Stimulated activated CD4-positive, alpha-beta T cell treated with anti-CD3 and anti-CD28 coated beads, TNF-alpha, amount 100 ng/mL, for 24 hours (primary cell): ENCODE measurements around the gene NUDT8.
A peak's percentile ranks its signal among the peaks of the same experiment; 100 is the strongest.
"Not testable (repeated sequence)": the region's sequence is repeated elsewhere in the genome, so short reads cannot be mapped to it uniquely, and the experiment has no call there.

Source experiments
- DNase-seq, 3 experiments: peaks; one replicate each; pipeline ENCODE4 v3.0.0-alpha.2; 2020; ENCODE audit warnings: low read depth in 3 of 3

Gene NUDT8

GRCh38 chr11:67611704-67612587 lies 17.8 kb downstream of the NUDT8 start:
- DNase-seq = no peak

GRCh38 chr11:67611165-67611564 lies 18.6 kb downstream of the NUDT8 start:
- DNase-seq = no peak

GRCh38 chr11:67610302-67610868 lies 19.4 kb downstream of the NUDT8 start:
- DNase-seq = no peak

GRCh38 chr11:67609316-67609715 lies 20.4 kb downstream of the NUDT8 start:
- no peak for DNase-seq

- DNase-seq = no peak
These were observed 21.3 kb downstream of the NUDT8 start for GRCh38 chr11:67608486-67608885.

- DNase-seq = no peak
These were observed 22.2 kb downstream of the NUDT8 start for GRCh38 chr11:67607507-67607906.

GRCh38 chr11:67606492-67607295 lies 23.0 kb downstream of the NUDT8 start, which contains the start of gene NDUFV1:
NDUFV1 (plus strand) TSS chr11:67606936; CDS start chr11:67607005, 69 bp downstream.
- peak; percentile 89 to 97 (median 90) for DNase-seq

- DNase-seq = no peak
These were observed 23.6 kb downstream of the NUDT8 start for GRCh38 chr11:67606093-67606491.

- no peak for DNase-seq
These were observed 24.3 kb downstream of the NUDT8 start for GRCh38 chr11:67605231-67606011.

GRCh38 chr11:67604815-67605214 lies 24.9 kb downstream of the NUDT8 start:
- no peak for DNase-seq

GRCh38 chr11:67604119-67604518 lies 25.6 kb downstream of the NUDT8 start:
- not testable (repeated sequence) for DNase-seq

- no peak for DNase-seq
These were observed 28.6 kb downstream of the NUDT8 start for GRCh38 chr11:67601098-67601497.

GRCh38 chr11:67600324-67601029 lies 29.3 kb downstream of the NUDT8 start:
- no peak for DNase-seq

- DNase-seq = no peak
These were observed 30.6 kb downstream of the NUDT8 start for GRCh38 chr11:67599149-67599548.

GRCh38 chr11:67597963-67598362 lies 31.8 kb downstream of the NUDT8 start:
- DNase-seq = not testable (repeated sequence)

GRCh38 chr11:67597458-67597857 lies 32.3 kb downstream of the NUDT8 start:
- not testable (repeated sequence) for DNase-seq

- DNase-seq = no peak
These were observed 32.9 kb downstream of the NUDT8 start for GRCh38 chr11:67596753-67597300.

GRCh38 chr11:67594480-67594879 lies 35.3 kb downstream of the NUDT8 start:
- no peak for DNase-seq

GRCh38 chr11:67593565-67593905 lies 36.2 kb downstream of the NUDT8 start:
- DNase-seq = no peak

GRCh38 chr11:67592880-67593564 lies 36.7 kb downstream of the NUDT8 start:
- DNase-seq = no peak
